Calu3 (cell line): ENCODE data around the gene CNTNAP2. TPM values are rescaled to one million over a fixed set of nuclear protein-coding genes. Genes with fewer than 3 reads are reported as not detected.

Experiments used
- BruUV-seq: library from RNA; stranded (reverse); fragments of 400-500 nt; replicated peaks from 2 replicates; lab custom pipeline; 2021; lab: Mats Ljungman, UMichigan
- CTCF ChIA-PET: fragments of 300-600 bp; sonication (Branson Sonifier 250); formaldehyde crosslinking; loops from one replicate; lab custom pipeline; 2022; ENCODE audit warnings: antibody characterized with exemption; lab: Charles Lee
- DNase-seq: peaks from one replicate; pipeline ENCODE4 v3.0.0; 2022
- H3K27ac Mint-ChIP-seq: one replicate; pipeline ENCODE4 v1.8.0; 2022; ENCODE audit warnings: mixed read lengths; ENCODE audit not compliant: unreplicated experiment
- H3K27me3 Mint-ChIP-seq: one replicate; pipeline ENCODE4 v1.8.0; 2022; ENCODE audit warnings: mixed read lengths; ENCODE audit not compliant: unreplicated experiment
- H3K36me3 Mint-ChIP-seq: one replicate; pipeline ENCODE4 v1.8.0; 2022; ENCODE audit warnings: mild to moderate bottlenecking, moderate library complexity, mixed read lengths; ENCODE audit not compliant: insufficient read depth, unreplicated experiment
- H3K4me1 Mint-ChIP-seq: one replicate; pipeline ENCODE4 v1.8.0; 2022; ENCODE audit warnings: mild to moderate bottlenecking, low read depth, mixed read lengths; ENCODE audit not compliant: unreplicated experiment
- H3K4me3 Mint-ChIP-seq: one replicate; pipeline ENCODE4 v1.8.0; 2022; ENCODE audit warnings: mild to moderate bottlenecking, low read depth, moderate library complexity, mixed read lengths; ENCODE audit not compliant: unreplicated experiment
- H3K9me3 Mint-ChIP-seq: one replicate; pipeline ENCODE4 v1.8.0; 2022; ENCODE audit warnings: low read depth, mixed read lengths; ENCODE audit not compliant: unreplicated experiment
- CTCF ChIP-seq: fragments of 200-600 bp; IDR thresholded peaks from one replicate; pipeline ENCODE4 v1.8.0; 2022; ENCODE audit warnings: antibody characterized with exemption; ENCODE audit not compliant: unreplicated experiment
- intact Hi-C: fragments of 100-400 bp; cut with micrococcal nuclease; formaldehyde crosslinking; loops from one replicate; pipeline ENCODE4 v1.10.0; 2022; ENCODE audit not compliant: unreplicated experiment
- total RNA-seq: library from RNA; stranded (reverse); gene quantifications from 2 replicates; pipeline ENCODE4 v1.2.3, GENCODE V29; 2022

The CNTNAP2 gene
- total RNA-seq, 1 experiment from 2014 or later = 1.1 TPM

GRCh38 chr7:148079206-148080080 lies 1962.8 kb downstream of the CNTNAP2 start:
- Mint-ChIP-seq H3K9me3 (peaks cover 9% of the 10 kb centered on the region), H3K4me3 (no peak overlapping the region), H3K4me1 (no peaks in the 10 kb centered on the region), H3K27ac (no peak overlapping the region), H3K27me3 (no peaks in the 10 kb centered on the region), H3K36me3 (no peaks in the 10 kb centered on the region)
- CTCF ChIA-PET = no interaction called here
- intact Hi-C loops = no loop called here
- BruUV-seq = no TSS peak
- no peak for DNase-seq
- TF ChIP-seq CTCF = no peak

GRCh38 chr7:148083448-148083847 lies 1966.8 kb downstream of the CNTNAP2 start:
- BruUV-seq = no TSS peak
- Mint-ChIP-seq H3K27me3 (no peaks in the 10 kb centered on the region), H3K9me3 (peaks cover 12% of the 10 kb centered on the region), H3K4me3 (no peak overlapping the region), H3K36me3 (no peaks in the 10 kb centered on the region), H3K4me1 (no peaks in the 10 kb centered on the region), H3K27ac (no peak overlapping the region)
- CTCF ChIA-PET = no interaction called here
- intact Hi-C loops = no loop called here
- DNase-seq = no peak
- TF ChIP-seq CTCF = no peak

- peak; percentile 44 for DNase-seq
- no peak overlapping the region for H3K4me3 Mint-ChIP-seq
- no peak overlapping the region for H3K27ac Mint-ChIP-seq
- no TSS peak for BruUV-seq
- CTCF ChIA-PET = no interaction called here
- H3K27me3 Mint-ChIP-seq = no peaks in the 10 kb centered on the region
- peaks cover 12% of the 10 kb centered on the region for H3K9me3 Mint-ChIP-seq
- H3K4me1 Mint-ChIP-seq = no peaks in the 10 kb centered on the region
- no peaks in the 10 kb centered on the region for H3K36me3 Mint-ChIP-seq
- TF ChIP-seq CTCF = no peak
- intact Hi-C loops = no loop called here
Measured at GRCh38 chr7:148084138-148084537, 1967.5 kb downstream of the CNTNAP2 start.

GRCh38 chr7:148091882-148092281 lies 1975.3 kb downstream of the CNTNAP2 start:
- Mint-ChIP-seq H3K9me3 (peaks cover 8% of the 10 kb centered on the region), H3K4me1 (no peaks in the 10 kb centered on the region), H3K27ac (no peak overlapping the region), H3K27me3 (no peaks in the 10 kb centered on the region), H3K36me3 (no peaks in the 10 kb centered on the region), H3K4me3 (no peak overlapping the region)
- CTCF ChIA-PET = no interaction called here
- no peak for DNase-seq
- no peak for TF ChIP-seq CTCF
- intact Hi-C loops = no loop called here
- no TSS peak for BruUV-seq
